Measurements from ENCODE around the gene NBPF1. TPM values are rescaled to one million over a fixed set of nuclear protein-coding genes. Genes with fewer than 3 reads are reported as not detected.
"Not testable (repeated sequence)": the region's sequence is repeated elsewhere in the genome, so short reads cannot be mapped to it uniquely, and the experiment has no call there.

Gene NBPF1
- 14.0 and 25.8 TPM in 2 replicates for polyA plus RNA-seq (2014; cell fraction: cytosol; rRNA removed)
- polyA plus RNA-seq (2014; cell fraction: nucleus; rRNA removed): 23.7 and 33.8 TPM in 2 replicates

DNA sequence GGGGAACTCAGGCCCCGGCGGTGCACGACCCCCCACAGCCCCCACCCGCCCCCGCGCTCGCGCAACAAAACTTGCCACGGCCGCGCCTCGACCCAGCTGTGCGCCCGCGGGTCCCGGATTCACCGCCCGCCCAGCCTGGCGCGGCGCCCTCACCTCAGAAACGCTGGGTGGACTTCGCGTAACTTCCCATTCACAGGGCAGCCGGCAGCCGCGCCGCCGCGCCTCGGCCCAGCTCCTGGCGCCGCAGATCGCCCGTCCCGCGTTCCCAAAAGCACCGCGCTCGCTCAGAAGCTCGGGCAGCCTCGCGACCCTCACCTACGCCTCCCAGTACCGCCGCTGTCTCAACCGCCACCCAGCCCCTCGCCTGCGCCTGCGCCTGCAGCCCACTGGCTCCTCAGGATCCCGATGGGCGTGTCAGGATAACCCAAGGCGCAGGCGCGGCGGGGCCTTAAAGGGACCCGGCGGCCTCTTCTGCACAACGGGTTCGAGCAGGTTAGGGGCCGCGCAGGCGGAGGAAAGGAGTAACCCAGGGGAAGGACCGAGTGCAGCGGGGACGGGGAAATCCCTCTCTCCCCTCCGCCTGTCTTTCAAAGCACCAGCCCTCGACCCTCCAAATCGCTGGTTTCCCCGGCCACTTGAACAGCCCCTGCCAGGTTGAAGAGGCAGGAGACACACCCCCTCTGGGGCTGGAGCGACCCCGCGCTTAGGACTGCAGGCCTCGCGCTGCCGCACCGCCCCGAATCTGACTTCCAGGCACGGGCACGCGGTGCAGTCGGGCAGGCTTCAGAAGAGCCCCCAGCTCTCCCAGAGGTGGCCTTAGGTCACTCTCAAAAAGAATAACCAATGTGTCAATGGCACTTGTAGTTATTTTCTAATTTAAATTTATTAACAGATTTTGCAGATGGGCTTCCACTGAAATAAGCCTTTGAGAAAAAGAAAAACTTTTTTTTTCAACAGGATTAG lies at the start of gene NBPF1:
Gene NBPF1, minus strand, starts transcription at position 380 of the 963 bp plus-strand sequence.
- peak; percentile 99 for DNase-seq (ENCODE audit: low spot score)

DNA sequence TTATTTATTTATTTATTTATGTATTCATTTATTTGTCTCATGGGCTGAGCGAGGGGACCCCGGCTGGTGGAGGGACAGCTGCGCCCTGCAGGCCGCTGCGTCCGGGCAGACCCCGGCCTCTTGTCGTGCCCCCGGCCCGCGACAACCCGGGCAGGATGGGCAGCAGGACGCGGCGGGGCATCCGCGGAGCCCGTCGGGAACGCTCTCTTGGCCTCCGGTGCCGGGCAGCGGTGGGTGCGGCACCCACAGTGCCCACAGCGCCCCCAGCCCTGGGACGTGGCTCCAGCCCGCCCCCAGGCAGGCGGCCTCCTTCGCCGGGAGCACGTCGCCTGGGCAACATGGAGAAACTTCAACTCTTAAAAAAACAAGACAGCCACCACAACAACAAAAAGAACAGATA lies 44.9 kb upstream of the NBPF1 start:
- not testable (repeated sequence) for DNase-seq (ENCODE audit: low spot score)

DNA sequence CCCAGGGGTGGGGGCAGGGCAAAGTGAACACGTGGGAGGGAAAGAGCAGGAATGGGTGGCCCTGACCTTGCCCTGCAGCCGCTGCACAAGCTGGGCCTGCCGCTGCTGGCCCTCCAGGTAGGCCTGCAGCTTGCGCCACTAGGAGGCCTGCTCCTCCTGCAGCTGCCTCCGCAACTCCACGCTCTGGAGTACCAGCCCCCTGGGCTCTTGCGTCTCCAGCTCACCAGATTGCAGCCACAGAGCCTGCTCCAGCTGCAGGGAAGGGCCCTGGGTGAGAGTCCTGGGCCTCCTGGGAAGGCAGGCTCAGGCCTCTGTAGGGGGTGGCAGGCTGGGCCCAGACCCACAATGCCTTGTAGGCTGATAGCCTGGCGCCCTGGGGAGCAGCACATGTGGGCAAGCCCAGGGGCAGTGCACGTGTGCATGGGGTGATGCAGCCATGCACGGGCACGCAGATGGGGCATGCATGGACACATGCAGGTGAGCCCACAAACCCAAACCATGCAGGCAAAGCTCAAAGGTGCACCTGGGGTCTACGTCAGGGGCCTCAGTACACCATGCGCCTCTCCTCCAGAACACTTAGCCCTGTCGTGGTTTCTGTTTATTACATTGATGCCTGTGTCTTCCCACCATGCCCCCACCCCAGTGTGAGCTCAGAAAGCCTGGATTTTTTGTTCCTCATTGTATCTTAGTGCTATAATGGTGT lies 43.8 kb upstream of the NBPF1 start:
- DNase-seq (ENCODE audit: low spot score): not testable (repeated sequence)

DNA sequence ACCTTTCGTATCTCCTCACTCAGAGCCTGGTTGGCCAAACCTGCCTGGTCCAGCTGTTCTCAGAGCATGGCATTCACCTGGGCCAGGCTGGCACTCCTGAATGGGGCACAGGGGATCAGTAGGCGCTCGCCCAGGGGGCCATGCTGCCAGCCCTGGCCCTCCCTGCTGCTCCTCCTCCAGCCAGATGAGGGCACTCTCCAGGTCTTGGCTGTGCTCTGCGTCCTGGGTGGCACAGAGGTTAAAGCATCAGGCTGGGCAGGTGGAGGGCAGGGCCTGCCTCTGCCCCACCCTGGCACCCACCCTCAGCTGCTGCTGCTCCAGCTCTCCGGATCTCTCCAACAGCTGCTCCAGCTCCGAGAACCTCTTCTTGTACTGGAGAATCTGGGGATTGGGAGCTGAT lies 43.2 kb upstream of the NBPF1 start:
- DNase-seq (ENCODE audit: low spot score): not testable (repeated sequence)

DNA sequence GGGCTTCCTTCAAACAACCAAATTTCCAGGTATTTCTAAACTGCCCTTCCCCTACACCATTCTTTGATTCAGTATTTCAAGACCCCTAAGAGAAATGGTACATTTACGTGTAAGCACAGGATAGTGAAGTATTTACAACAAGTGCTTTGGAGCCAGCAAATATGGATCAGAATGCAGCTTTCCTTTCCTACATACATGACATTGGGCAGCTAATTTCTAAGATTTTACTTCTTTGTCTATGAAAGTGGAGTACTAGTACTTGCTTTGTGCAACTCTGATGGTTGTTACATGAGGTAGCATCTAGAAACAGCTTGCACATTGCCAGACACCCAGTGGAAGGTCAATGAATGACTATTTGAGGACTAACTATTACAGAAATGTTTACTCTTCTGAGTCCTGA lies 38.2 kb upstream of the NBPF1 start:
- not testable (repeated sequence) for DNase-seq (ENCODE audit: low spot score)

DNA sequence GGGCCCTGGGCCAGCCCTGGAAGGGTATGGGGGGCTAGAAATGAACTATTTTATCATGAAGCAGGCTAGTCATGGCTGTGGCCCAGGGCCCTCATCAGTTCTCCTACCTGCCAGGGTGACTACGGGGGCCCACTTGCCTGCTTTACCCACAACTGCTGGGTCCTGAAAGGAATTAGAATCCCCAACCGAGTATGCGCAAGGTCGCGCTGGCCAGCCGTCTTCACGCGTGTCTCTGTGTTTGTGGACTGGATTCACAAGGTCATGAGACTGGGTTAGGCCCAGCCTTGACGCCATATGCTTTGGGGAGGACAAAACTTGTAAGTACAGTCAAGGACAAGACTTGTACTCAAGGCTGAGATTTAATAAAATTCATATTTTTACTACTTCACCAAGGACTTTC lies 36.6 kb upstream of the NBPF1 start:
- not testable (repeated sequence) for DNase-seq (ENCODE audit: low spot score)

DNA sequence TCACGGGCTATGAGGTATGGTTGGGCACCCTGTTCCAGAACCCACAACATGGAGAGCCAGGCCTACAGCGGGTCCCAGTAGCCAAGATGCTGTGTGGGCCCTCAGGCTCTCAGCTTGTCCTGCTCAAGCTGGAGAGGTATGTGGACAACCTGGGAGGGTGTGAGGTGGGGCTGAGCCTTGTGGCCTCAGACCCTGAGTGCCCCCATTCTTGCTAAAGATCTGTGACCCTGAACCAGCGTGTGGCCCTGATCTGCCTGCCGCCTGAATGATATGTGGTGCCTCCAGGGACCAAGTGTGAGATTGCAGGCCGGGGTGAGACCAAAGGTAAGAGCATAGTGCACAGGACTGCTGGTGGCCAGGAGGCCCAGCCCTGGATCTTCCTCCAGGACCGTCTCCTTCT lies 36.0 kb upstream of the NBPF1 start:
- DNase-seq (ENCODE audit: low spot score): not testable (repeated sequence)

DNA sequence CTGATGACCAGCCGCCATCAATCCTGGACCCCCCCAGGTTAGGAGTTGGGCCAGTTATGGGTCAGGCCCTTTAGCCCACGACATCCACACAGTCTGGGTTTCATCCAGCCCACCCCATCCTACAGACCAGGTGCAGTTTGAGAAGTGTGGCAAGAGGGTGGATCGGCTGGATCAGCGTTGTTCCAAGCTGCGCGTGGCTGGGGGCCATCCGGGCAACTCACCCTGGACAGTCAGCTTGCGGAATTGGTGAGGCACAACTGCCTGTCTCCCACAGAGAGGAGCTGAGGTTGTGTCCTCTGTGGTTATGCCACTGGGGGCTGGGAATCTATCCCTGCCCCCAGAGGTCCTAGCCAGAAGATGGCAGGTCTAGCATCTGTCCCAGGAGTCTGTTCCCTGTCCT lies 35.4 kb upstream of the NBPF1 start:
- DNase-seq (ENCODE audit: low spot score): not testable (repeated sequence)

DNA sequence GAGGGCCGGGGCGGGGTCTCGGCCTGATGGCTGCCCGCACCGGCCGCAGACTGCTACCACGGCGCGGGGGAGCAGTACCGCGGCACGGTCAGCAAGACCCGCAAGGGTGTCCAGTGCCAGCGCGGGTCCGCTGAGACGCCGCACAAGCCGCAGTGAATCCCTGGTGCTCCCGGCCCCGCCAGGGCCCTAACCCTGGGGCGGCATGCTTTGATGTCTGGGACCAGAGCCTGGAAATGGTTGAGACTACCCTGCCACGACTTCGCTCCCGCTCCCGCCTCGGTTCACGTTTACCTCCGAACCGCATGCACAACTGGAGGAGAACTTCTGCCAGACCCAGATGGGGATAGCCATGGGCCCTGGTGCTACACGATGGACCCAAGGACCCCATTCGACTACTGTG lies 34.9 kb upstream of the NBPF1 start:
- not testable (repeated sequence) for DNase-seq (ENCODE audit: low spot score)

DNA sequence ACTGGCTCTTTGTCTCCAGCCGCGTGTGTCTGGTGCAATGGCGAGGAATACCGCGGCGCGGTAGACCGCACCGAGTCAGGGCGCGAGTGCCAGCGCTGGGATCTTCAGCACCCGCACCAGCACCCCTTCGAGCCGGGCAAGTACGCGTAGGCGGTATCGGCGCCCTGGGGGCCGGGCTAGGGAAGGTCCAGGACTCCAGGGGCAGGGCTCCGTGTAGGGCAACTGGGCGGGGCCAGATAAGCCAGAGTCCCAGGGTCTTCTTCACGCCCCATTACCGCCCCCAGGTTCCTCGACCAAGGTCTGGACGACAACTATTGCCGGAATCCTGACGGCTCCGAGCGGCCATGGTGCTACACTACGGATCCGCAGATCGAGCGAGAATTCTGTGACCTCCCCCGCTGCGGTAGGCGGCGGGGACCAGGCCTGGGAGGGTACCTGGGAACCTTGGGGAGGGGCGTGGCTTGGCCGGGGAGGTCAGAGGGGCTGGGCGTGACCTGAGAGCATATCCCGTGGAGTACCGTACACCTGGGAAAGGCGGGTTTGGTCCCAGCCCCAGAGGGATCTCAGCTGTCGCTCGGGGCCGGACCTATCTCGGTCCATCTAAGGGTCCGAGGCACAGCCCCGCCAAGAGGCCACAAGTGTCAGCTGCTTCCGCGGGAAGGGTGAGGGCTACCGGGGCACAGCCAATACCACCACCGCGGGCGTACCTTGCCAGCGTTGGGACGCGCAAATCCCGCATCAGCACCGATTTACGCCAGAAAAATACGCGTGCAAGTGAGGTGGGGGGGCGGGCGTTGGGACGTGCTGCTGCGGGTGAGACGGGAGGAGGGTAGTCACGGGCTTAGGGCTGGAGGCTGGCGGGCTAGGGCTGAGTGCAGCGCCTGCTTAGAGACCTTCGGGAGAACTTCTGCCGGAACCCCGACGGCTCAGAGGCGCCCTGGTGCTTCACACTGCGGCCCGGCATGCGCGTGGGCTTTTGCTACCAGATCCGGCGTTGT lies 34.1 kb upstream of the NBPF1 start:
- not testable (repeated sequence) for DNase-seq (ENCODE audit: low spot score)

DNA sequence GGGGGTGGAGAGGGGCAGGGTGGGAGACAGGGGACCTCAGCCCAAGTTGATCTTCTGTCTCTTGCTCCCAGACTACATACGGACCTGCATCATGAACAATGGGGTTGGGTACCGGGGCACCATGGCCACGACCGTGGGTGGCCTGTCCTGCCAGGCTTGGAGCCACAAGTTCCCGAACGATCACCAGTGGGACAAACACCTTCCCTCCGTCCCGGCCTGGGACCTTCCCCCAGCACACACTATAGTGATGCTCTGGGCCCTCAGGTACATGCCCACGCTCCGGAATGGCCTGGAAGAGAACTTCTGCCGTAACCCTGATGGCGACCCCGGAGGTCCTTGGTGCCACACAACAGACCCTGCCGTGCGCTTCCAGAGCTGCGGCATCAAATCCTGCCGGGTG lies 33.4 kb upstream of the NBPF1 start:
- not testable (repeated sequence) for DNase-seq (ENCODE audit: low spot score)

DNA sequence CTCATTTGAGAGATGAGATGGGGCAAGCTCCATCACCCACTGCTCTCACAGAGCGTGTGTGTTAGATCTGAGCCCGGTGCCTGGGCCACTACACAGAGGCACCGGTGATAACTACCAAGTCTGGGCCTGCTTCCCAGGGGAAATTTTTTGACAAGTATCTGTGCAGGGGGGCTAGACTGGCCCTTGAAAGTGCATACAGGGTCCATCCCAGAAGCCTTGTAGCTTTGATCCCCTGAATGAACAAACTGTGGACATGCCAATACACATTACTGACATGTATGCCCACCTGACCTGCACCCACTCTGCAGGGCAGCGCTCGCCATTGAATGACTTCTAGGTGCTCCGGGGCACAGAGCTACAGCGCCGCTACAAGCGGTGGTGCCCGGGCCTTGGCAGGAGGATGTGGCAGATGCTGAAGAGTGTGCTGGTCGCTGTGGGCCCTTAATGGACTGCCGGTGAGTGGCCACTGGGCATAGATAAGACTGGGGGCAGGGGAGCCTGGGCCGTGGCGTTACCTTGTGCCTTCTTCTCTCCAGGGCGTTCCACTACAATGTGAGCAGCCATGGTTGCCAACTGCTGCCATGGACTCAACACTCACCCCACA lies 32.8 kb upstream of the NBPF1 start:
- DNase-seq (ENCODE audit: low spot score): not testable (repeated sequence)

DNA sequence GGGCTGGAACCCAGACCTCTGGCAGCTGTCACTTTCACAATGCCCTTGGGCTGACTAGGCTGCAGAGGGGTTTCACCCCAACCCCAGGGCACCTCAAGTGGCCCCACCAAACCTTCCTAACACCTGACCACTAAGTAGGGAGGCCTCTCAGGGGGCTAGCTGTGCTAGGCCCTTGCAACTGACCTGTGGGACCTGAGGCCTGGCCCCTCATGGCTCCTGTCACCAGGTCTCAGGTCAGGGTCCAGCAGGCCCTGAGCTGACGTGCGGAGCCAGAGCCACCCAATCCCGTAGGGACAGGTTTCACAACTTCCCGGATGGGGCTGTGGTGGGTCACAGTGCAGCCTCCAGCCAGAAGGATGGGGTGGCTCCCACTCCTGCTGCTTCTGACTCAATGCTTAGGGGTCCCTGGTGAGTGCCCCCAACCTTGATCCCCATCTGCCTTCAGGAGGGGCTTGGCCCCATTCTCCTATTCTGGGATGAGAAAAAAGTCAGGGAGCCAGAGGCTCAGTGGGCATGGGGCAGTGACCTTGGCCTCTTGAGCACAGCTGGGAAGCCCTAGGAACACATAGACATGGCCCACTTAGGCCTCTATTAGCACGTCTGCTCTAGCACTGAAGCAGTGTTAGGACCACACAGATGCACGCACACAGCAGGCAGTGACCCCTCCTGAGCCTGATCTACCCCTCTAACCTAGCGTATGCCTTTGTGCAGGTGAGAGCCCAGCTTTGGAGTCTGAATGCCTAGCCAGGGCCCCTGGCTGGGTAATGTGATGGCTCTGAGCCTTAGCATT lies 32.1 kb upstream of the NBPF1 start:
- DNase-seq (ENCODE audit: low spot score): not testable (repeated sequence)

DNA sequence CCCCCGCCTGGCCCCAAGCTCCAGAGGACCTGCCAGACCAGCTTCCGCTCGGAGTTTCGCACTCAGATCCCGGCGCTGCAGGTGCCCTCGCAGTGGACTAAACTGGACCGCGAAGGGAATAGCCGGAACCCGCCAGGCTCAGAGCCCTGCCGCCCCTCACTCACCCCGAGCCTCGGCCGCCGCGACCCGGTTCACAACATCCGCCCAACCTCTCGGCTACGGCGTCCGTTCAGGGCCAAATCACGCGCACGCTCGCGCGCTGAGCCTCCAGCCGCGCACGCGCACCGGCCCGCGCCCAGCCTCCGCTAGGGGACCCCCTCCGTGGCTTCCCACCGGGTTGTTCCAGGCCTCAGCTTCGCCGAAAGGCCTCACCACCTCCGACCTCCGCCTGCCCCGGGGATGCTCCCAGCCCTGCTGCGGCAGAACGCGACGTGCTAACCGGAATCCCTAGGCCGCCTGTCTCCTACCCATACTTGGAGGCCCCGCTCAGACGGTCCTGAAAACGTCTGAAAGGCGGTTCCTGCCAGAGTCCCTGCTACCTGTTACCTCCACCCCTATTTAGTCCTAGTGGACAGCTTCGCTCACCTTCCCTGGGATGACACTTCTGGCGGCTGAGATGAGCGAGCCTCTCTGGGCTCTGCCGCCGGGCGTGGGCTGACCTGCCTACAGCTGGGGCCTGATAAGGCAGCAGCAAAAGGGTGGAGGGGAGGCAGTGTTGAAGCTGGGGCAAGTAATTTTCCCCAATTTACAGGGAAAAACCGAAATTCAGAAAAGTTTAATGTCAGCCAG lies 31.3 kb upstream of the NBPF1 start:
- peak; percentile 96 for DNase-seq (ENCODE audit: low spot score)

DNA sequence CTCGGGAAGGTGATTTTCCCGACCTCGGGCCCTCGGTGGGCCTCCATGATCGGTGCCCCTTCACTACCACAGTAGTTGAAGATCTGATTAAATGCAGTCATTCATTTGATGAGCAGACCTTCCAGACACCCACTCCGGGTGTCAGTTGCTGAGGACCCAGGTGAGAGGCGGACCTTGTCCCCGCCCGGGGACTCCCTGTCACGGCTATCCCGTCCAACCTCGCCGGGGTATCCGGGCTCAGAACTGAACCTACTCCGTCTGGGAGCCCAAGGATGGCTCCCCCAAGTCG lies 30.8 kb upstream of the NBPF1 start:
- no peak for DNase-seq (ENCODE audit: low spot score)

DNA sequence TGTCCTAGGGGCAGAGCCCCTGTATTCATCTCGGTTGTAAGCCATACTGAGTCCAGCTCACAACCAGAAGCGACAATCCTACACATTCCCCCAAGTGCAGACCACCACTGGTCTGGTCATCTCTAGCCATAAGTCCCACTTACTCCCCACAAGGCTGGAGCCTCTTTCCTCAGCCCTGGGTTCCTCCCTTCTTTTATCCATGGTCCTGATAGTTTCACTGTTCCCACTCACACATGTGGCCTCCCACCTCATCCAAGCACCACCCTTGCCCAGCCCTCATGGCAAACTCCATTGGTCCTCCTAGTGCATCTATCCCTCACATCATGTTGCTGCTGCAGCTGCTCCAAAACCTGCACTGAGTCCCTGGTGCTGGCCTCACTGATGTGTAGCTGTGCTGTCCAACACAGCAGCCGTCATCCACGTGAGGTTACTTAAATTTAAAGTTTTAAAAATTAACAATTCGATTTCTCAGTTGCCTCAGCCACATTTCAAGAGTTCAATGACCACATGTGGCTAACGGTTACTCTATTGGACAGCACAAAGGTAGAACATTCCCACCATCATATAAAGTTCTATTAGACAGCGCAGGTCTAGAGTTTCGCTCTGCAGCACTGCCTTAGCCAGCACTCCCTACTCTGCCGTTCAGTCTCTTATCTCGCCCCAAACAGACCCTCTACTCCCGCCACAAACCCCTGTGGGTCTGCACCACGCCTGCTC lies 30.3 kb upstream of the NBPF1 start:
- not testable (repeated sequence) for DNase-seq (ENCODE audit: low spot score)

DNA sequence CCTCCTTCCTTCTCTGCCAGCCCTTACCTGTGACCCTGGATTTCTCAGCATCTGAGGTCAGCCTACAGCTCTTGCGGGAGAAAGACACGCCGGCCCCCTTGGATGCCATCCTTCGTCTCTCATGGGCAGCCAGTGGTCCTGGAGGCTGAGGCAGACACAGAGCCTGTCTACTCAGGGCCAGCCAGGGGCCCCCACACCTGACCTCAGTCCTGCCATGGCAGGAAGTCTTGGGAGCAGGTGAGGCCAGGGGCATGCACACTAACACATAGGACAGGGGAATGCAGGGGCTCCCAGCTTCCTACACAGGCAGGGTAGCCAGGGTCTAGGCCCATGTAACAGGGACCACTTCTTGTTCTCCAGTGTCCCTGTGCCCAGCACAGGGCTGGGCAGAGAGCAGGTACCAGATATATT lies 29.6 kb upstream of the NBPF1 start:
- DNase-seq (ENCODE audit: low spot score): not testable (repeated sequence)

All from SK-N-DZ (cell line).